IPS-18a (cell line): Measurements from ENCODE around the gene ZCRB1.

Source experiments
- H3K27ac ChIP-seq: one replicate; pipeline ENCODE4 v1.5.1; 2013; ENCODE audit warnings: low read length
- H3K27me3 ChIP-seq: one replicate; pipeline ENCODE4 v1.6.1; 2013; ENCODE audit warnings: mild to moderate bottlenecking, low read length; ENCODE audit not compliant: control insufficient read depth, insufficient read depth
- H3K36me3 ChIP-seq: one replicate; pipeline ENCODE4 v1.6.1; 2013; ENCODE audit warnings: low read depth, low read length; ENCODE audit not compliant: control insufficient read depth
- H3K4me1 ChIP-seq: one replicate; pipeline ENCODE4 v1.6.1; 2013; ENCODE audit warnings: low read depth, low read length; ENCODE audit not compliant: control insufficient read depth
- H3K4me3 ChIP-seq: one replicate; pipeline ENCODE4 v1.5.1; 2013; ENCODE audit warnings: low read length
- H3K9ac ChIP-seq: one replicate; pipeline ENCODE4 v1.6.1; 2013; ENCODE audit warnings: mild to moderate bottlenecking, low read length, moderate library complexity
- H3K9me3 ChIP-seq: one replicate; pipeline ENCODE4 v1.6.1; 2013; ENCODE audit warnings: low read depth, low read length; ENCODE audit not compliant: control insufficient read depth

Gene ZCRB1

GRCh38 chr12:42325326-42325652 is 605 bp downstream of the ZCRB1 start:
- Histone ChIP-seq H3K9me3 (no peaks in the 10 kb centered on the region), H3K27me3 (no peaks in the 10 kb centered on the region), H3K4me1 (peaks cover 15% of the 10 kb centered on the region), H3K4me3 (peak overlapping the region; percentile 98), H3K9ac (peak overlapping the region; percentile 94), H3K27ac (peak overlapping the region; percentile 50), H3K36me3 (peaks cover 7% of the 10 kb centered on the region)

DNA sequence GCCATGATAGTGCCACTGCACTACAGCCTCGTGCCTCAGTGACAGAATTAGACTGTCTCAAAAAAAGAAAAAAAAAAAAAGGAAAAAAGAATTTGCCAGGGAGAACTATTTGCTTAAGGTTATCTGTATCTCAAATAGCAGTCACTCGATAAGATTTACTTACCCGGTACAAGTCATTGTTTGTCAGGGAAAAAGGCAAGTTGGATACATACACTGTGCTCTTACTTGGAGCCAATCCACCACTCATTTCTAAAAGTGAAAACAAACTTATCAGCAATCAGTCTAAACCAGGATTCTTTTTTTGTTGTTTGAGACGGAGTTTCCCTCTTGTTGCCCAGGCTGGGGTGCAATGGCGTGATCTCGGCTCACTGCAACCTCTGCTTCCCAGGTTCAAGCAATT is 2.0 kb downstream of the ZCRB1 start:
- Histone ChIP-seq H3K9ac (no peak overlapping the region), H3K4me3 (no peak overlapping the region), H3K36me3 (peaks cover 7% of the 10 kb centered on the region), H3K27me3 (no peaks in the 10 kb centered on the region), H3K27ac (no peak overlapping the region), H3K4me1 (peaks cover 15% of the 10 kb centered on the region), H3K9me3 (no peaks in the 10 kb centered on the region)

GRCh38 chr12:42322567-42322966 is 3.3 kb downstream of the ZCRB1 start:
- no peaks in the 10 kb centered on the region for H3K27me3 ChIP-seq
- no peaks in the 10 kb centered on the region for H3K9me3 ChIP-seq
- no peak overlapping the region for H3K4me3 ChIP-seq

GRCh38 chr12:42320796-42321195 is 5.1 kb downstream of the ZCRB1 start:
- Histone ChIP-seq H3K27ac (no peak overlapping the region), H3K4me3 (no peak overlapping the region), H3K9ac (no peak overlapping the region), H3K36me3 (peaks cover 15% of the 10 kb centered on the region), H3K27me3 (no peaks in the 10 kb centered on the region), H3K4me1 (peaks cover 4% of the 10 kb centered on the region), H3K9me3 (no peaks in the 10 kb centered on the region)

More at GRCh38 chr12:42322567-42322966, 3.3 kb downstream of the ZCRB1 start:
- peaks cover 14% of the 10 kb centered on the region for H3K4me1 ChIP-seq
- H3K27ac ChIP-seq = no peak overlapping the region
- no peak overlapping the region for H3K9ac ChIP-seq
- H3K36me3 ChIP-seq = peaks cover 7% of the 10 kb centered on the region

DNA sequence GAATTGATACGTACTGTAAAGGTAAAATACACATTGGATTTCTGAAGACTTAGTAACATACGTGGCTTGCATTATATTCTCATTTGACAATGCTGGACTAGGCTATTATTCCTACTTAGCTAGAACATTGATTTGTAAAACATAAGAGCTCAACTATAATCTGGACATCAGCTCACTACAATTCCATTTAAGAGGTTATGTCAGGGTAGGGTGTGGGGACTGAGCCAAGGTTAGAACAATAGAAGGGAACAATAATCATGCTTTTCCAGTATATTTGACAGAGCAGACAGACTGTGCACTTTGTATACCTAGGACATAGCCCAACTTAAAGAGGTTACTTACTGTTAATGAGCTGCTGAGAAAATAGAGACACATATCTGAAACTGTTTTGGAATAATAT is 10.8 kb downstream of the ZCRB1 start:
- no peak overlapping the region for H3K9ac ChIP-seq
- peaks cover 23% of the 10 kb centered on the region for H3K36me3 ChIP-seq
- H3K9me3 ChIP-seq = no peaks in the 10 kb centered on the region

GRCh38 chr12:42309996-42310395 is 15.9 kb downstream of the ZCRB1 start:
- Histone ChIP-seq H3K4me3 (no peak overlapping the region), H3K27ac (no peak overlapping the region), H3K36me3 (peaks cover 12% of the 10 kb centered on the region), H3K9ac (no peak overlapping the region), H3K27me3 (no peaks in the 10 kb centered on the region), H3K9me3 (no peaks in the 10 kb centered on the region), H3K4me1 (no peaks in the 10 kb centered on the region)

More for the DNA sequence above, 10.8 kb downstream of the ZCRB1 start:
- no peak overlapping the region for H3K27ac ChIP-seq
- no peak overlapping the region for H3K4me3 ChIP-seq
- H3K27me3 ChIP-seq = no peaks in the 10 kb centered on the region
- H3K4me1 ChIP-seq = no peaks in the 10 kb centered on the region

- Histone ChIP-seq H3K9ac (no peak overlapping the region), H3K9me3 (no peaks in the 10 kb centered on the region)
These were observed 17.5 kb downstream of the ZCRB1 start for GRCh38 chr12:42308390-42308789.

GRCh38 chr12:42306297-42306696 is 19.6 kb downstream of the ZCRB1 start:
- Histone ChIP-seq H3K27me3 (no peaks in the 10 kb centered on the region), H3K36me3 (no peaks in the 10 kb centered on the region), H3K9ac (no peak overlapping the region), H3K4me1 (no peaks in the 10 kb centered on the region), H3K4me3 (no peak overlapping the region), H3K27ac (no peak overlapping the region), H3K9me3 (no peaks in the 10 kb centered on the region)

More at GRCh38 chr12:42308390-42308789, 17.5 kb downstream of the ZCRB1 start:
- Histone ChIP-seq H3K27me3 (no peaks in the 10 kb centered on the region), H3K4me1 (no peaks in the 10 kb centered on the region), H3K36me3 (peaks cover 5% of the 10 kb centered on the region), H3K4me3 (no peak overlapping the region), H3K27ac (no peak overlapping the region)

- no peaks in the 10 kb centered on the region for H3K9me3 ChIP-seq
- no peak overlapping the region for H3K4me3 ChIP-seq
- H3K36me3 ChIP-seq = no peaks in the 10 kb centered on the region
- H3K9ac ChIP-seq = no peak overlapping the region
- H3K27ac ChIP-seq = no peak overlapping the region
- H3K27me3 ChIP-seq = no peaks in the 10 kb centered on the region
- no peaks in the 10 kb centered on the region for H3K4me1 ChIP-seq
These were observed 26.2 kb downstream of the ZCRB1 start for GRCh38 chr12:42299392-42300308.

GRCh38 chr12:42298887-42299286 is 27.0 kb downstream of the ZCRB1 start:
- no peaks in the 10 kb centered on the region for H3K27me3 ChIP-seq
- no peak overlapping the region for H3K4me3 ChIP-seq
- no peak overlapping the region for H3K27ac ChIP-seq
- H3K36me3 ChIP-seq = no peaks in the 10 kb centered on the region
- no peak overlapping the region for H3K9ac ChIP-seq
- no peaks in the 10 kb centered on the region for H3K9me3 ChIP-seq
- no peaks in the 10 kb centered on the region for H3K4me1 ChIP-seq

GRCh38 chr12:42296503-42297109 is 29.3 kb downstream of the ZCRB1 start:
- Histone ChIP-seq H3K9me3 (no peaks in the 10 kb centered on the region), H3K9ac (no peak overlapping the region), H3K4me3 (no peak overlapping the region), H3K27me3 (no peaks in the 10 kb centered on the region), H3K4me1 (no peaks in the 10 kb centered on the region), H3K27ac (no peak overlapping the region), H3K36me3 (no peaks in the 10 kb centered on the region)

- H3K4me1 ChIP-seq = no peaks in the 10 kb centered on the region
- H3K9ac ChIP-seq = no peak overlapping the region
- no peaks in the 10 kb centered on the region for H3K9me3 ChIP-seq
- H3K27ac ChIP-seq = no peak overlapping the region
- no peaks in the 10 kb centered on the region for H3K36me3 ChIP-seq
- H3K27me3 ChIP-seq = no peaks in the 10 kb centered on the region
- no peak overlapping the region for H3K4me3 ChIP-seq
These were observed 34.2 kb downstream of the ZCRB1 start for GRCh38 chr12:42291680-42292079.
